DND-41 (cell line): Measurements from ENCODE around the gene ERO1B.
"Not testable (repeated sequence)": the region's sequence is repeated elsewhere in the genome, so short reads cannot be mapped to it uniquely, and the experiment has no call there.

ENCODE experiments used
- ATAC-seq: fragments of 200-7000 bp; cut with Tn5 transposase; 3 replicates; pipeline ENCODE4 v1.9.1; 2021; ENCODE audit warnings: low read depth; ENCODE audit not compliant: insufficient read depth
- DNase-seq: peaks from one replicate; pipeline ENCODE4 v3.0.0-alpha.2; 2020
- H2AFZ ChIP-seq: 2 replicates; pipeline ENCODE4 v1.6.0; 2012; ENCODE audit warnings: low read depth, low read length
- H3K27ac ChIP-seq: 2 replicates; pipeline ENCODE4 v1.5.1; 2012; ENCODE audit warnings: low read length, inconsistent platforms
- H3K27me3 ChIP-seq: fragments of 200-600 bp; sonication (generic); 2 replicates; pipeline ENCODE4 v1.6.0; 2012; ENCODE audit warnings: low read length, mild to moderate bottlenecking, inconsistent platforms; ENCODE audit not compliant: insufficient read depth, poor library complexity
- H3K36me3 ChIP-seq: 2 replicates; pipeline ENCODE4 v1.5.1; 2012; ENCODE audit warnings: low read length, inconsistent platforms; ENCODE audit not compliant: insufficient read depth
- H3K4me1 ChIP-seq: 2 replicates; pipeline ENCODE4 v1.5.1; 2012; ENCODE audit warnings: mild to moderate bottlenecking, low read length; ENCODE audit not compliant: insufficient read depth
- H3K4me2 ChIP-seq: 2 replicates; pipeline ENCODE4 v1.6.0; 2012; ENCODE audit warnings: mild to moderate bottlenecking, moderate library complexity, low read length, inconsistent platforms; ENCODE audit not compliant: insufficient read depth
- H3K4me3 ChIP-seq, 2 experiments: fragments of 200-600 bp in 1 of 2; shearing (Covaris generic) in 1 of 2; 2 replicates each; pipeline ENCODE4 v1.5.1; 2012 to 2016; ENCODE audit warnings: inconsistent platforms in 2 of 2, low read length in 2 of 2, mild to moderate bottlenecking in 2 of 2, low read depth in 1 of 2, moderate library complexity in 1 of 2
- H3K79me2 ChIP-seq: 2 replicates; pipeline ENCODE4 v1.6.0; 2012; ENCODE audit warnings: low read length, inconsistent platforms; ENCODE audit not compliant: insufficient read depth
- H3K9ac ChIP-seq: 2 replicates; pipeline ENCODE4 v1.6.0; 2012; ENCODE audit warnings: low read depth, mild to moderate bottlenecking, inconsistent platforms, low read length, moderate library complexity
- H3K9me3 ChIP-seq: 2 replicates; pipeline ENCODE4 v1.5.1; 2012; ENCODE audit warnings: low read length, moderate library complexity, mild to moderate bottlenecking, inconsistent platforms; ENCODE audit not compliant: insufficient read depth, severe bottlenecking
- H4K20me1 ChIP-seq: 2 replicates; pipeline ENCODE4 v1.6.0; 2012; ENCODE audit warnings: low read length; ENCODE audit not compliant: insufficient read depth
- EZH2 ChIP-seq: IDR thresholded peaks from 3 replicates; pipeline ENCODE4 v1.6.1; 2012; ENCODE audit warnings: borderline replicate concordance, low read depth, mild to moderate bottlenecking, moderate library complexity, low read length, inconsistent platforms; ENCODE audit not compliant: severe bottlenecking
- TF ChIP-seq, protein P1 (sequence below): IDR thresholded peaks from 2 replicates; pipeline ENCODE4 v1.5.1; 2012; ENCODE audit warnings: borderline replicate concordance, low read length, moderate library complexity, mild to moderate bottlenecking; ENCODE audit not compliant: poor library complexity, severe bottlenecking; ENCODE audit errors: extremely low read depth

Gene ERO1B

DNA sequence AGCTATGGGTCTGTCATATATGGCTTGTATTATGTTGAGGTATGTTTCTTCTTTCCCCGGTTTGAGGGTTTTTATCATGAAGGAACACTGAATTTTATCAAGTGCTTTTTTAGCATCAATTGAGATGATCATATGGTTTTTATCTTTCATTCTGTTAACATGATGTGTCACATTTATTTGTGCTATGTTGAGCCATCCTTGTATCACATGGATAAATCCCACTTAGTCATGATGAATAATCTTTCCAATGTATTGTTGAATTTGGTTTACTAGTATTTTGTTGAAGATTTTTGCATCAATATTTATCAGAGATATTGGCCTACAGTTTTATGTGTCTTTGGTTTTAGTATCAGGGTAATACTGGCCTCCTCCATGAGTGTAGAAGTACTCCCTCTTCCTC lies 77.7 kb downstream of the ERO1B start:
- Histone ChIP-seq H3K9me3 (peaks cover 11% of the 10 kb centered on the region), H3K9ac (no peak overlapping the region), H3K27me3 (no peaks in the 10 kb centered on the region), H3K4me1 (no peaks in the 10 kb centered on the region), H3K27ac (no peak overlapping the region), H3K4me3 (no peak overlapping the region), H4K20me1 (no peaks in the 10 kb centered on the region), H3K36me3 (peaks cover 64% of the 10 kb centered on the region), H2AFZ (no peak overlapping the region), H3K4me2 (no peak overlapping the region), H3K79me2 (no peaks in the 10 kb centered on the region)
- ATAC-seq = no peak
- TF ChIP-seq EZH2 = no peak
- TF ChIP-seq, protein P1, sequence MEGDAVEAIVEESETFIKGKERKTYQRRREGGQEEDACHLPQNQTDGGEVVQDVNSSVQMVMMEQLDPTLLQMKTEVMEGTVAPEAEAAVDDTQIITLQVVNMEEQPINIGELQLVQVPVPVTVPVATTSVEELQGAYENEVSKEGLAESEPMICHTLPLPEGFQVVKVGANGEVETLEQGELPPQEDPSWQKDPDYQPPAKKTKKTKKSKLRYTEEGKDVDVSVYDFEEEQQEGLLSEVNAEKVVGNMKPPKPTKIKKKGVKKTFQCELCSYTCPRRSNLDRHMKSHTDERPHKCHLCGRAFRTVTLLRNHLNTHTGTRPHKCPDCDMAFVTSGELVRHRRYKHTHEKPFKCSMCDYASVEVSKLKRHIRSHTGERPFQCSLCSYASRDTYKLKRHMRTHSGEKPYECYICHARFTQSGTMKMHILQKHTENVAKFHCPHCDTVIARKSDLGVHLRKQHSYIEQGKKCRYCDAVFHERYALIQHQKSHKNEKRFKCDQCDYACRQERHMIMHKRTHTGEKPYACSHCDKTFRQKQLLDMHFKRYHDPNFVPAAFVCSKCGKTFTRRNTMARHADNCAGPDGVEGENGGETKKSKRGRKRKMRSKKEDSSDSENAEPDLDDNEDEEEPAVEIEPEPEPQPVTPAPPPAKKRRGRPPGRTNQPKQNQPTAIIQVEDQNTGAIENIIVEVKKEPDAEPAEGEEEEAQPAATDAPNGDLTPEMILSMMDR = no peak
- no peak for DNase-seq

DNA sequence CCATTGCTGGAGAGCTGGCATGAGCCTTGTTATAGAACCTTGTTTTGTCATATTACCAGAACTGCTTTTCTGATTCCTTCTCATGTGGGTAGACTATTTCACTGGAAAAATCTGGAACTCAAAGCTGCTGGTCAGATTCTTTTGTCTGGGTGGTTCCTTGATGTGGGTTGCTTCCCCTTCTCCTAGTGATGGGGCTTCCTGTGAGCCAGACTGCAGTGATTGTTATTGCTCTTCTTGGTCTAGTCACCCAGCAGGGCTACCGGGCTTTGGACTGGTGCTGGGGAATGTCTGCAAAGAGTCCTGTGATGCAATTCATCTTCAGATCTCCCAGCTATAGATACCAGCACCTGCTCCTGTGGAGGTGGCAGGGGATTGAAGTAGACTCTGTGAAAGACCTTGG lies 80.0 kb downstream of the ERO1B start:
- H3K4me3 ChIP-seq = no peak overlapping the region
- H4K20me1 ChIP-seq = no peaks in the 10 kb centered on the region
- no peaks in the 10 kb centered on the region for H3K4me1 ChIP-seq
- H3K9me3 ChIP-seq = peaks cover 11% of the 10 kb centered on the region
- ATAC-seq = no peak
- no peak overlapping the region for H3K27ac ChIP-seq
- no peaks in the 10 kb centered on the region for H3K79me2 ChIP-seq
- H2AFZ ChIP-seq = no peak overlapping the region
- no peak overlapping the region for H3K4me2 ChIP-seq
- H3K36me3 ChIP-seq = peaks cover 62% of the 10 kb centered on the region
- no peak for DNase-seq
- H3K27me3 ChIP-seq = no peaks in the 10 kb centered on the region
- H3K9ac ChIP-seq = no peak overlapping the region
- TF ChIP-seq EZH2 = no peak
- TF ChIP-seq, protein P1 = no peak

DNA sequence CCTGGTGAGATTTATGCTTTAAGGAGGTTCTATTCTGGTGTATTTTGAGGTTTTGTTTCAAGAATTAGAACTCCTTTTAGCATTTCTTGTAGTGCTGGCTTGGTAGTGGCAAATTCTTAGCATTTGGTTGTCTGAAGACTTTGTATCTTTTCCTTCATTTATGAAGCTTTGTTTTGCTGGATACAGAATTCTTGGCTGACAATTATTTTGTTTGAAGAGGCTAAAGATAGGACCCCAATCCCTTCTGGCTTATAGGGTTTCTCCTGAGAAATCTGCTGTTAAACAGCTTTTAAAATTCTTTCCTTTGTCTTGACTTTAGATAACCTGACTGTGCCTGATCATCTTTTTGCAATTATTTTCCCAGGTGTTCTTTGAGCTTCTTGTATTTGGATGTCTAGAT lies 80.8 kb downstream of the ERO1B start:
- Histone ChIP-seq H3K36me3 (peaks cover 59% of the 10 kb centered on the region), H3K9me3 (peaks cover 11% of the 10 kb centered on the region), H4K20me1 (no peaks in the 10 kb centered on the region), H3K4me1 (no peaks in the 10 kb centered on the region), H3K9ac (no peak overlapping the region), H3K27ac (no peak overlapping the region), H3K27me3 (no peaks in the 10 kb centered on the region), H3K4me3 (no peak overlapping the region), H3K4me2 (no peak overlapping the region), H2AFZ (no peak overlapping the region), H3K79me2 (no peaks in the 10 kb centered on the region)
- ATAC-seq = no peak
- no peak for TF ChIP-seq EZH2
- TF ChIP-seq, protein P1 = no peak
- DNase-seq = no peak

DNA sequence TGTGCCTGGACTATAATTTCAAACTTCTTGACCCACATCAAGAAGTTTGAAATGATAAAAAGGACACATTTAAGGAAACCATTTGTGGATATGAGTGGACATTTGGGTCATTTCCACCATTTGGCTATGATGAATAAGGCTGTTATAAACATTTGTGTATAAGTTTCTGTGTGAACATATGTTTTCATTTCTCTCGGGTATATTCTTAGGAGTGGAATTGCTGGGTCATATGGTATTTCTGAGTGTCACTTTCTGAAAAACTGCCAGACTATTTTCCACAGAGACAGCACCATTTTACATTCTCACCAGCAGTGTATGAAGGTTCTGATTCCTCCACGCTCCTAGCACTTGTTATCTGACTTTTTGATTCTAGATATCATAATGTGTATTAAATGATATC lies 88.6 kb downstream of the ERO1B start:
- Histone ChIP-seq H2AFZ (no peak overlapping the region), H3K27me3 (no peaks in the 10 kb centered on the region), H3K36me3 (peaks cover 39% of the 10 kb centered on the region), H3K4me1 (no peaks in the 10 kb centered on the region), H3K4me2 (no peak overlapping the region), H3K79me2 (no peaks in the 10 kb centered on the region), H3K9me3 (no peaks in the 10 kb centered on the region), H4K20me1 (no peaks in the 10 kb centered on the region), H3K9ac (no peak overlapping the region), H3K27ac (no peak overlapping the region), H3K4me3 (no peak overlapping the region)
- DNase-seq (no peak), ATAC-seq (no peak)
- TF ChIP-seq, protein P1 = no peak
- TF ChIP-seq EZH2 = no peak

DNA sequence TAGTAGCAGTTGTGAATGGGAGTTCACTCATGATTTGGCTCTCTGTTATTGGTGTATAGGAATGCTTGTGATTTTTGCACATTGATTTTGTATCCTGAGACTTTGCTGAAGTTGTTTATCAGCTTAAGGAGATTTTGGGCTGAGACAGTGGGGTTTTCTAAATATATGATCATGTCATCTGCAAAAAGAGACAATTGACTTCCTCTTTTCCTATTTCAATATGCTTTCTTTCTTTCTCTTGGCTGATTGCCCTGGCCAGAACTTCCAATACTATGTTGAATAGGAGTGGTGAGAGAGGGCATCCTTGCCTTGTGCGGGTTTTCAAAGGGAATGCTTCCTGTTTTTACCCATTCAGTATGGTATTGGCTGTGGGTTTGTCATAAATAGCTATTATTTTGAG lies 93.7 kb downstream of the ERO1B start:
- not testable (repeated sequence) for H3K27ac ChIP-seq, DNase-seq, H3K9ac ChIP-seq, H4K20me1 ChIP-seq, H2AFZ ChIP-seq, H3K79me2 ChIP-seq, H3K9me3 ChIP-seq, H3K4me3 ChIP-seq, H3K4me2 ChIP-seq, H3K4me1 ChIP-seq, ATAC-seq, H3K27me3 ChIP-seq
- peaks cover 24% of the 10 kb centered on the region for H3K36me3 ChIP-seq
